BLaER1 (cell line): ENCODE measurements around the gene ZNF839.
"Not testable (repeated sequence)": the region's sequence is repeated elsewhere in the genome, so short reads cannot be mapped to it uniquely, and the experiment has no call there.

Experiments used
- H3K27ac ChIP-seq: shearing (Covaris generic); formaldehyde crosslinking; 2 replicates; pipeline ENCODE4 v1.8.1; 2022
- H3K27me3 ChIP-seq: shearing (Covaris generic); formaldehyde crosslinking; 2 replicates; pipeline ENCODE4 v1.8.1; 2022
- H3K36me3 ChIP-seq: shearing (Covaris generic); formaldehyde crosslinking; 2 replicates; pipeline ENCODE4 v1.8.1; 2022
- H3K4me1 ChIP-seq: shearing (Covaris generic); formaldehyde crosslinking; 2 replicates; pipeline ENCODE4 v1.8.1; 2022
- H3K4me2 ChIP-seq: shearing (Covaris generic); formaldehyde crosslinking; 2 replicates; pipeline ENCODE4 v1.8.1; 2022
- H3K4me3 ChIP-seq: shearing (Covaris generic); formaldehyde crosslinking; 2 replicates; pipeline ENCODE4 v1.8.1; 2022
- H3K9ac ChIP-seq: shearing (Covaris generic); formaldehyde crosslinking; 2 replicates; pipeline ENCODE4 v1.8.1; 2022
- H3K9me3 ChIP-seq: shearing (Covaris generic); formaldehyde crosslinking; 2 replicates; pipeline ENCODE4 v1.8.1; 2022
- H4K20me1 ChIP-seq: shearing (Covaris generic); formaldehyde crosslinking; 2 replicates; pipeline ENCODE4 v1.8.1; 2022
- Cebpa-rat ChIP-seq: shearing (Covaris generic); IDR thresholded peaks from 2 replicates; pipeline ENCODE4 v1.8.1; 2022

Gene ZNF839

GRCh38 chr14:102320671-102321455 is 1.3 kb downstream of the ZNF839 start:
- TF ChIP-seq Cebpa-rat = no peak
- Histone ChIP-seq H3K4me2 (peak overlapping the region; percentile 80), H3K27ac (peak overlapping the region; percentile 95; the same call in 1 of the 2 replicates), H3K9ac (peak overlapping the region; percentile 97), H3K4me3 (peak overlapping the region; percentile 98), H3K27me3 (no peaks in the 10 kb centered on the region), H4K20me1 (no peaks in the 10 kb centered on the region), H3K36me3 (peaks cover 23% of the 10 kb centered on the region), H3K9me3 (no peaks in the 10 kb centered on the region), H3K4me1 (peaks cover 53% of the 10 kb centered on the region)

- TF ChIP-seq Cebpa-rat = no peak
- H3K27ac ChIP-seq = no peak overlapping the region
- peaks cover 32% of the 10 kb centered on the region for H3K36me3 ChIP-seq
- no peaks in the 10 kb centered on the region for H4K20me1 ChIP-seq
- H3K9ac ChIP-seq = no peak overlapping the region
- peaks cover 46% of the 10 kb centered on the region for H3K4me1 ChIP-seq
- H3K4me2 ChIP-seq = no peak overlapping the region
- H3K9me3 ChIP-seq = no peaks in the 10 kb centered on the region
- H3K4me3 ChIP-seq = no peak overlapping the region
- H3K27me3 ChIP-seq = no peaks in the 10 kb centered on the region
These were observed 2.2 kb downstream of the ZNF839 start for GRCh38 chr14:102321456-102322422.

- peaks cover 37% of the 10 kb centered on the region for H3K4me1 ChIP-seq
- peak overlapping the region; percentile 40 for H3K4me2 ChIP-seq
- H3K9ac ChIP-seq = no peak overlapping the region
- H3K27ac ChIP-seq = no peak overlapping the region
- H4K20me1 ChIP-seq = no peaks in the 10 kb centered on the region
- H3K27me3 ChIP-seq = no peaks in the 10 kb centered on the region
- no peaks in the 10 kb centered on the region for H3K9me3 ChIP-seq
- TF ChIP-seq Cebpa-rat = no peak
- peaks cover 42% of the 10 kb centered on the region for H3K36me3 ChIP-seq
- no peak overlapping the region for H3K4me3 ChIP-seq
These were observed 3.6 kb downstream of the ZNF839 start for GRCh38 chr14:102323102-102323501.

GRCh38 chr14:102325791-102326345 is 6.3 kb downstream of the ZNF839 start:
- Histone ChIP-seq H3K27ac (no peak overlapping the region), H3K9me3 (no peaks in the 10 kb centered on the region), H3K4me2 (no peak overlapping the region), H3K27me3 (no peaks in the 10 kb centered on the region), H3K36me3 (peaks cover 53% of the 10 kb centered on the region), H3K4me1 (peaks cover 19% of the 10 kb centered on the region), H4K20me1 (no peaks in the 10 kb centered on the region), H3K9ac (no peak overlapping the region), H3K4me3 (no peak overlapping the region)
- TF ChIP-seq Cebpa-rat = no peak

GRCh38 chr14:102326583-102326982 is 7.0 kb downstream of the ZNF839 start:
- Histone ChIP-seq H3K36me3 (peaks cover 59% of the 10 kb centered on the region), H3K9ac (no peak overlapping the region), H3K27ac (no peak overlapping the region), H4K20me1 (no peaks in the 10 kb centered on the region), H3K4me2 (no peak overlapping the region), H3K4me3 (no peak overlapping the region), H3K9me3 (no peaks in the 10 kb centered on the region), H3K4me1 (peaks cover 13% of the 10 kb centered on the region), H3K27me3 (no peaks in the 10 kb centered on the region)
- TF ChIP-seq Cebpa-rat = no peak

GRCh38 chr14:102329381-102329780 is 9.8 kb downstream of the ZNF839 start:
- H4K20me1 ChIP-seq, H3K4me2 ChIP-seq, H3K9ac ChIP-seq, H3K9me3 ChIP-seq, H3K4me3 ChIP-seq, H3K4me1 ChIP-seq, H3K27me3 ChIP-seq, H3K27ac ChIP-seq: not testable (repeated sequence)
- peaks cover 76% of the 10 kb centered on the region for H3K36me3 ChIP-seq

- H4K20me1 ChIP-seq = no peaks in the 10 kb centered on the region
- H3K9ac ChIP-seq = no peak overlapping the region
- H3K9me3 ChIP-seq = no peaks in the 10 kb centered on the region
- no peak overlapping the region for H3K4me2 ChIP-seq
- H3K4me3 ChIP-seq = no peak overlapping the region
- TF ChIP-seq Cebpa-rat = no peak
- H3K27ac ChIP-seq = no peak overlapping the region
- no peaks in the 10 kb centered on the region for H3K27me3 ChIP-seq
- H3K4me1 ChIP-seq = no peaks in the 10 kb centered on the region
- H3K36me3 ChIP-seq = peaks cover 78% of the 10 kb centered on the region
These were observed 11.3 kb downstream of the ZNF839 start for GRCh38 chr14:102330806-102331205.

GRCh38 chr14:102333390-102333789 is 13.8 kb downstream of the ZNF839 start:
- no peaks in the 10 kb centered on the region for H4K20me1 ChIP-seq
- no peaks in the 10 kb centered on the region for H3K4me1 ChIP-seq
- no peak overlapping the region for H3K4me3 ChIP-seq
- H3K4me2 ChIP-seq = no peak overlapping the region
- H3K27me3 ChIP-seq = no peaks in the 10 kb centered on the region
- peaks cover 85% of the 10 kb centered on the region for H3K36me3 ChIP-seq
- no peak for TF ChIP-seq Cebpa-rat
- H3K9me3 ChIP-seq = no peaks in the 10 kb centered on the region
- no peak overlapping the region for H3K9ac ChIP-seq
- H3K27ac ChIP-seq = no peak overlapping the region

GRCh38 chr14:102333795-102334705 is 14.5 kb downstream of the ZNF839 start:
- no peak overlapping the region for H3K4me2 ChIP-seq
- no peaks in the 10 kb centered on the region for H3K4me1 ChIP-seq
- no peak overlapping the region for H3K27ac ChIP-seq

More at GRCh38 chr14:102333795-102334705, 14.5 kb downstream of the ZNF839 start:
- Histone ChIP-seq H3K36me3 (peaks cover 86% of the 10 kb centered on the region), H3K9ac (no peak overlapping the region), H3K27me3 (no peaks in the 10 kb centered on the region), H4K20me1 (no peaks in the 10 kb centered on the region), H3K9me3 (no peaks in the 10 kb centered on the region), H3K4me3 (no peak overlapping the region)
- TF ChIP-seq Cebpa-rat = no peak
